WERI-Rb-1 (cell line): ENCODE data around the gene COQ8B.

ENCODE experiments used
- DNase-seq: peaks from one replicate; pipeline ENCODE4 v3.0.0-alpha.2; 2020
- H3K27ac ChIP-seq: fragments of 250-450 bp; sonication (Bioruptor Pico); 2 replicates; pipeline ENCODE4 v1.5.1; 2020; ENCODE audit warnings: mild to moderate bottlenecking, moderate library complexity
- H3K27me3 ChIP-seq: fragments of 250-450 bp; sonication (Bioruptor Pico); 2 replicates; pipeline ENCODE4 v1.5.1; 2021; ENCODE audit warnings: mild to moderate bottlenecking, low read depth, moderate library complexity; ENCODE audit not compliant: insufficient read depth, severe bottlenecking
- H3K36me3 ChIP-seq: fragments of 250-450 bp; sonication (Bioruptor Pico); 2 replicates; pipeline ENCODE4 v1.5.1; 2020; ENCODE audit warnings: mild to moderate bottlenecking, moderate library complexity
- H3K4me3 ChIP-seq: 2 replicates; pipeline ENCODE4 v1.5.1; 2011; ENCODE audit warnings: low read depth, mild to moderate bottlenecking, control low read depth, low read length
- H3K9me3 ChIP-seq: fragments of 250-450 bp; sonication (Bioruptor Pico); 2 replicates; pipeline ENCODE4 v1.5.1; 2021; ENCODE audit warnings: mild to moderate bottlenecking, moderate library complexity; ENCODE audit not compliant: severe bottlenecking
- CTCF ChIP-seq: IDR thresholded peaks from 2 replicates; pipeline ENCODE4 v1.5.1; 2011; ENCODE audit warnings: low read depth, mild to moderate bottlenecking, control low read depth, inconsistent platforms, low read length

Gene COQ8B

DNA sequence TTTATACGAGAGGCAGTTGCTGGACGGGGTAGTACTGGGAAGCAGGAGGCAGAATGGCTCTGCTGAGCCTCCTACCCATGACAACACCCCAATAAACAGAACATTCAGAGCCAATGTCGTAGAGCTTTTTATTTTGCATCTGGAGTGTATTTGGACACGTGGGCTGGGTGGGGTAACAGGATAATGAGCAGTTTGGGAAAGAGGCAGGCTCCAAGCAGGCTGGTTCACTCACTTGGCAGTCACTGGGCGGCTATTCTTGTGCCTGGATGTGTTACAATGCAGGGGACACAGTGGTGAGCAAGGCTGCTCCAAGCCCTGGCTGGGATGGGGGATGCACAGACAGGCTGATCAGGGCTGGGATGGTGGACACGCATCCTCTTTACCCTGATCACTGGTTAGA lies 24.1 kb upstream of the COQ8B start:
- Histone ChIP-seq H3K9me3 (no peaks in the 10 kb centered on the region), H3K4me3 (no peak overlapping the region), H3K27me3 (no peaks in the 10 kb centered on the region), H3K27ac (peak overlapping the region; percentile 35), H3K36me3 (peaks cover 21% of the 10 kb centered on the region)
- no peak for TF ChIP-seq CTCF
- DNase-seq, result no peak

DNA sequence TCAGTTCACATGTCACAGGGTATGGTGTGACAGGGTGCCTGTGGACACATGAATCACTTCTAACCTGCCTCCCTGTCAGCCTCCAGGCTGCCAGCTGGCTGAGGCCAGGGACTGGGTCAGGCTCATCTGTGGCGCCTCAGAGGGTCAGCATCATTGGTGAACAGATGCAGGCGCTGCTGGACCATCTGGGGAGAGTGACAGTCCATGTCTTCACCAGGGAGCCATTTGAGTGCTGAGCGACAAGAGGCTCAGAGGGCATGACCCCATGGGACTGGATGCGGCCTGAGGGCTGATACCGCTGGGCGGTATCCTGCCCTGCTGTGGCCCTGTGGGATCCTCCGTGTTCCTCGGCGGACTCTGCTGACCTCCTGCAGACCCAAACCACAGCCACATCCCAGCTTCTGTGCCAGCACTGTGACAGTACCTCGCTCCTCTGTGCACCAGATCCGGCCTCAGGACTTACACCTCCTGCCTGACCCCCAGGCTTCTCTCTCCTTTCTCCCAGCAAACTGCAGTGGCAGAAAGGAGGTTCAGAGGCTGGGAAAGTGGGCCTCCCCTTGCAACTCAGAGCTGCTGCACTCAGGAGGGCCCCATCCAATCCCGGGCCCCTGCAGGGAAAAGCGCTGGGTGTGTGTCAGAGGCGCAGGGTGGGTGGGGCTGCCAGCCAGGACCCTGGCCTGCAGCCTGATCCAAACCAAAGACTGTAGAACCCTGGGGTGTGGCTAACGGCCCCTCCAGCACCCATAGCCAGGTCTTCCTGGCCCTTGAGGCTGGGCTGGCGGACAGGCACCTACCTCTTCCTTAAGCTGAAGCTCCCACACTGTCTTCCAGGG lies 23.4 kb upstream of the COQ8B start:
- no peaks in the 10 kb centered on the region for H3K9me3 ChIP-seq
- H3K27ac ChIP-seq, result peak overlapping the region; percentile 54
- DNase-seq, result peak; percentile 56
- no peak overlapping the region for H3K4me3 ChIP-seq
- no peak for TF ChIP-seq CTCF
- H3K36me3 ChIP-seq, result peaks cover 25% of the 10 kb centered on the region
- no peaks in the 10 kb centered on the region for H3K27me3 ChIP-seq

DNA sequence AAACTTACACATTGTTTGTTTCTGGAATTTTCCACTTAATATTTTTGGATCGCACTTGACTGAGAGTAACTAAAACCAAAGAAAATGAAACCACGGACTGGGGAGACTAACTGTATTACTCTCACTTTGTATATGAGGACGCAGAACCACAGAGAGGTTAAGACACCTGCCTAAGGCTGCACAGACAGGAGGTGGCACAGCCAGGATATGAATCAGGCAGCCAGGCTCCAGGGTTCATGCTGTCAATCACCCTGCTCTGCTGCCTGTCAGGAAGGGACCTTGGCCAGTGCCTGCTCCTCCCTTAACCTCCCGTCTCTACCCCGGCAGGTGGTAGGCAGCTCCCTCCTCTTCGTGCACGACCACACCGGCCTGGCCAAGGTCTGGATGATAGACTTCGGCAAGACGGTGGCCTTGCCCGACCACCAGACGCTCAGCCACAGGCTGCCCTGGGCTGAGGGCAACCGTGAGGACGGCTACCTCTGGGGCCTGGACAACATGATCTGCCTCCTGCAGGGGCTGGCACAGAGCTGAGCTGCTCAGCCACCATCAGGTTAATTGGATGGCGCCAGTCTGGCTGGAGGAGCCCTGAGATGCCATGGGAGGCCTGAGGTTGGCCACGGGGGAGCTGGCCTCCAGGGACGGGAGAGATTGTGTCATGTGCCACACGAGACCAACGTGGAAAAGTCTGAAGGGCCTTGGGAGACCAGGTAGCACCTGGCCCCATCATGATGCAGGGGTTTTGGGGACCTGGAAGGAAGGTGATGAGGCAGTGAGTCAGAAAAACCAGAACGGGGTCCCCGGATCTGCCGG lies 22.5 kb upstream of the COQ8B start:
- no peak overlapping the region for H3K4me3 ChIP-seq
- TF ChIP-seq CTCF, result no peak
- peaks cover 29% of the 10 kb centered on the region for H3K36me3 ChIP-seq
- no peak for DNase-seq
- no peaks in the 10 kb centered on the region for H3K9me3 ChIP-seq
- H3K27me3 ChIP-seq, result no peaks in the 10 kb centered on the region
- peak overlapping the region; percentile 54 for H3K27ac ChIP-seq

DNA sequence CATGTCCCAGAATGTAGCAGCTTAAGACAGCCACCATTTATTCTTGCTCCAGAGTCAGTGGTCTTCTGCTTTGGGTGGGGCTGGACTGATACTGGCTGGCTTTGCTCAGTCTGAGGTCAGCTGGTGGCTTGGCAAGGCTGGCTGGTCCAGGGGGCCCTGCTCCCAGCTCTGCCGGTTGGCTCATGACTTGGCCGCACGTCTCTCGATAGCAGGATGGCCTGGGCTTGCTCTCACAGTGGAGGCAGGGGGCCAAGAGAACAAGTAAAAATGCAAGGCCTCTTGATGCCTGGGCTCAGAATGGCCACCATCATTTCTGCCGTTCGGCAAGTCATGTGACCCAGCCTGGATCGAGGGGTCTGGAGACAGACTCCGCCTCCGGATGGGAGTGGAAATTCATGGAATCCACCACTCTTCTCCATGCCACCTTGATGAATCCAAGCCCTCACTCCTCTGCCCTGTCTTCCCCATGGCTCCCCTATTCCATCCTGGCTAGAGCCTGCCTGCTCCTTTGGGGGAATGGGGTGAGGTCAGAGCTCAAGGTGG lies 20.5 kb upstream of the COQ8B start:
- Histone ChIP-seq H3K4me3 (no peak overlapping the region), H3K36me3 (peaks cover 43% of the 10 kb centered on the region)
- DNase-seq, result no peak

DNA sequence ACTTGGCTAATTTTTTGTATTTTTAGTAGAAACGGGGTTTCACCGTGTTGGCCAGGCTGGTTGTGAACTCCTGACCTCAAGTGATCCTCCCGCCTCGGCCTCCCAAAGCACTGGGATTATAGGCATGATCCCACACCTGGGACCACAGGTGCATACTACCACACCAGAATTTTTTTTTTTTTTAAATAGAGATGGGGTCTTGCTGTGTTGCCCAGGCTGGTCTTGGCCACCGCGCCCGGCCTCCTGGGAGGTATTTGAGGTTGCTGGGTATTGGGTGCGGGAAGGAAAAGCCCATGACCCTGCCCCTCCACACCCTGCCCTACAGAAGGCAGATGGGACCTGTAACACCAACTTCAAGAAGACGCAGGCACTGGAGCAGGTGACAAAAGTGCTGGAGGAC lies 20.0 kb upstream of the COQ8B start:
- Histone ChIP-seq H3K27me3 (no peaks in the 10 kb centered on the region), H3K27ac (no peak overlapping the region), H3K9me3 (no peaks in the 10 kb centered on the region), H3K36me3 (peaks cover 46% of the 10 kb centered on the region), H3K4me3 (no peak overlapping the region)
- DNase-seq, result no peak
- TF ChIP-seq CTCF, result no peak

More for the DNA sequence above, 20.5 kb upstream of the COQ8B start:
- Histone ChIP-seq H3K9me3 (no peaks in the 10 kb centered on the region), H3K27ac (no peak overlapping the region), H3K27me3 (no peaks in the 10 kb centered on the region)
- TF ChIP-seq CTCF, result no peak
